HG03139 (cell line): ENCODE results near the gene ARRDC2.
"Not testable (repeated sequence)": the region's sequence is repeated elsewhere in the genome, so short reads cannot be mapped to it uniquely, and the experiment has no call there.

ENCODE experiments used
- ATAC-seq: cut with Tn5 transposase; IDR thresholded peaks from one replicate; pipeline ENCODE4 v1.9.1; 2021; ENCODE audit not compliant: unreplicated experiment

ARRDC2 gene

DNA sequence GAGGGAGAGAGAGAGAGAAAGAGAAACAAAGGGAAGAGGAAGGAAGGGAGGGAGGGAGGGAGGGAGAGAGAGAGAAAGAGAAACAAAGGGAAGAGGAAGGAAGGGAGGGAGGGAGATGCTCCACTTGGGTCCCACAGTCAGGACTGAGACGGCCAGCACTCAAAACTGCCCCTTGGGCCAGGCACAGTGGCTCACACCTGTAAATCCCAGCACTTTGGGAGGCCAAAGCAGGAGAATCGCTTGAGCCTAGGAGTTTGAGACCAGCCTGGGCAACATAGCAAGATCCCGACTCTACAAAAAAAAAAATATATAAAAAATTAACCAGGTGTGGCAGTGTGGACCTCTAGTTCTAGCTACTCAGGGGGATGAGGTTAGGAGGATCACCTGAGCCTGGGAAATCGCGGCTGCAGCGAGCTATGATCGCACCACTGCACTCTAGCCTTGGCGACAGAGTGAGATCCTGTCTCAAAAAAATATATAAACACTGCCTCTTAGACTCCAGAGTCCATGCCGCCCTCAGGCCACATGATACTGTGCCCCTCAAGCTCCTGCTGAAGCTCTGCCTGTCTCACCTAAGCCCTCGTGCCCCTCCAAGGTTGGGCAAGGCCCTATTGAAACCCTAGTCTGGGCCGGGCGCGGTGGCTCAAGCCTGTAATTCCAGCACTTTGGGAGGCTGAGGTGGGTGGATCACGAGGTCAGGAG is 8.4 kb downstream of the ARRDC2 start:
- no peak for ATAC-seq

DNA sequence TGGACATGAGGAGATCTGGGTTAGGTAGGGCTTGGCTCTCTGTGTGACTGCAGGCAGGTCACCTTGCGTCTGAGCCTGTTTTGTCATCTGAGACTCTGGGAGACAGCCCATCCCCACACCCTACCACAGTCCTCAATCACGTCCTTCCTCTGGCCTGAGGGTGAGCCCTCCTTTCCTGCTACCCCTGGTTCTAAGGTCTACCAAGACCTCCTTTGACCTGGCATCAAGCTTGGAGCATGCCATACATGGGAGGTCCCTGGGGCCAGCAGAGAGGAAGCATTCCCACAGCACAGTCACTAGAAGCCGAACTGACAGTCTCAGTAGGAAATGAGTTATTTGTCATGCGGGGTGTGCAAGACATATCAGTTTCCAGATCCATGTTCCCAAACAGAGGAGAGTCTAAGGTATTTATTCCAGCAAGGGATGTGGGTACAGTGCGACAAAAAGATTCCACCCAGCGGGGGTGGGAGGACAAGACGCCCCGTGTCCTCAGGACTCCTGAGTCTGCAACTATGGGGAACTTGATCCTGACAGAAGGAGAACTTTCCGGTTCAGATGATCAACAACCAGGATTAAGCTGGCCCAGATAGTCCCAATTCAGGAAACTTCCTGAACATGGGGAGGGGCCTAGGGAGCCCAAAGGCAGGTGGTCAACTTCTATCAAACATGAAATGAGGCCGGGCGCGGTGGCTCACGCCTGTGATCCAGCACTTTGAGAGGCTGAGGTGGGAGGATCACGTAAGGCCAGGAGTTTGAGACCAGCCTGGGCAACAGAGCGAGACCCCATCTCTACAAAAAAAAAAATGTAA is 9.5 kb downstream of the ARRDC2 start:
- ATAC-seq: no peak

- ATAC-seq: no peak
These were observed 12.5 kb downstream of the ARRDC2 start for GRCh38 chr19:18020212-18021085.

GRCh38 chr19:18021121-18021755 is 13.3 kb downstream of the ARRDC2 start:
- ATAC-seq: no peak

DNA sequence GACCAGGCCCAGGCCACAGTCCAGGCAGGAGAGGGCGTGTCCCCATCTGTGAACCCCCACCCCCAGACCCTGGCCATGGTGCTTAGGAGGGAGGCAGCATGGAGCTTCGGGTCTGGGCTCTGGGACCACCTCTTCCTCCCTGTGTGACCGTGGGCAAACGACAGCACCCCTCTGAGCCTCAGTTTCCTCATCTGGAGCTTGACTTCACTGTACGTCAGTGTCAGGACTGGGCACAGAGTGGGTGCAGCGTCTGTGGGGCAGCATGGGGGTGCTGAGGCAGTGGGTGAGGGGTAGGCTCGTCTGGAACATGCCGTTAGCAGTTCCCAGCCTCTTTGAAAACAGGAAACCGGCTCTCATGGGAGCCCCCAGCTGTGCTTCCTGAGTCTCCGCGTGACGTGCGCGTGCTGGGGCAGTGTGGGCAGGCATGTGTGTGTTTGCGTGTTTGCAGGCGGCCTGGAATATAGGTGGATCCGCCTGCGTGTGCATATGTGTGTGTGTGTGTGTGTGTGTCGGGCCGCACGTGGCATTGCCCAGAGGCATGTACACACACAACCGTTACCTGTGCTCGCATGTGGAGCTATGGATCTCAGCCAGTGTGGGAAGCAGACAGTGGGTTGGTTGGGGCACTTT is 15.8 kb downstream of the ARRDC2 start:
- ATAC-seq: no peak

GRCh38 chr19:18027151-18027550 is 19.2 kb downstream of the ARRDC2 start:
- no peak for ATAC-seq

- no peak for ATAC-seq
These were observed 21.8 kb downstream of the ARRDC2 start for GRCh38 chr19:18029617-18030338.

GRCh38 chr19:18031401-18031800 is 23.4 kb downstream of the ARRDC2 start:
- not testable (repeated sequence) for ATAC-seq

DNA sequence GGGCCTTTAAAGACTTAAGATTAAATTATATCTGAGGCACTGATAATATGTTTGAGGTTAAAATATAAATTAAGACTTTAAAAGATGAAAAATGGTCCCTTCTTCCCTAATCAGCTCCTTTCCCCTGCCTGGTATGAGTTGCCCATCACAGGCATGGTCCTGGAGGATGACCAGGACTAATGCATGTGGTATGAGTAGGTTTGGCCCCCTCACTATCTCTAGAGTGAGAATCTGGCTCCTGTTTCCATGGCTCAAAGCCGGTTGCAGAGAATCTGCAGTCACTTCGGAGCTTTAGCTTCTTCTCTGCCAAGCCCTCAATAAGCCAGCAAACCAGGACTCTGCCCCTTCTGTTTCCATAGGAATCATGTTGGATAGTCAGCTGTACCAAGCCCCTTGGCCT is 24.1 kb downstream of the ARRDC2 start:
- ATAC-seq: not testable (repeated sequence)

DNA sequence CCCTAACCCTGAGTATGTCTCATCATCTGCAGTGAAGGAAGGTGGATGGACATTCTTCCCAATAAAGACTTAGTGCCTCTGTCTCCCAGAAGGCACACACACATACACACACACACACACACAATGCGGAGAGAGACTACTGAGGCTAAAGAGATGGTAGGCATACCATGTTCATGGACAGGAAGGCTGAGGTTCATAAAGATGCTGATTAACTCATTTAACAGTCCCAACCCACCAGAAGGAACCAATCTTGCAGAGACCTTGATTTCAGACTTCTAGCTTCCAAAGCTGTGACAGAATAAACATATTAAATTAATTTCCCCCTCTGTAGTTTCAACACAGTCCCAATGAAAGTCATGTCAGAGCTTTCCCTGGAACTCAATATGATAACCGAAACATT is 33.1 kb downstream of the ARRDC2 start:
- ATAC-seq: no peak

DNA sequence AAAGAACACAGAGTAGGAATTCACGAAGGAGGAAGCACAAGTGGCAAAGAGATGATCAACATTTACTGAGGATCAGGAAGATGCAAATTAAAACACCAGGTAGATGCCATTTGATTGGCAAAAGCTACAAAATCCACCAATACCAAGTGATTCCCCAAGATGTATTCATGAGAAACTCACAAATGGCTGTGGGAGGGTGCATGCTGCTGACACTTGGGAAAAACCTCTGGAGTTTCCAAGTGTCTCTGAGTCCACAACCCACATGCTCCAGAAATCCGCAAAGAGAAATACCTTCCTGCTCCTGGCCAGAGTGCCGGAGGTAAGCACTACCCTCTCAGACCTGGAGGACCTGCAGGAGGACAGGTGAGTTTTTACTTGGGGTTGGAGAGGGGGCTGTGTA is 35.7 kb downstream of the ARRDC2 start:
- no peak for ATAC-seq

DNA sequence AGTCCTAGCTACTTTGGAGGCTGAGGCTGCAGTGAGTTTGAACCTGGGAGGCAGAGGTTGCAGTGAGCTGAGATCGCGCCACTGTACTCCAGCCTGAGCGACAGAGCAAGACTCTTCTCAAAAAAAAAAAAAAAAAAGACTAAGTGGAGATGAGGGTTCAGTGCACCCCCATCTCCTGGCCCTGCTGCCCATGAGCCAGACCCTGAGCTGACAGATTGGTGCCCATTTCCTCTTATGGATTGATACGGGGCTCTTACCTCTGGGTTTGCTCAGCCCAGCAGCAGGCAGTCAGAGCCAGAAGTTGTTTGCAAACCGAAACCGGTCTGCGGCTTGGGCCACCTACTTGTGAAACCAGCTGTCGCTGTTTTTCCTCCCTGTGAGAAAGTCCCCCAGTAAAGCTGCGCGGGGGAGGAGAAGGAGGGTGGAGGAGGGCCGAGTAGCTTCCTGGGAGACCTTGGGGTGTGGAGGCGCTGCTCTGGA is 36.9 kb downstream of the ARRDC2 start:
- ATAC-seq: peak; percentile 84

- no peak for ATAC-seq
These were observed 37.5 kb downstream of the ARRDC2 start for GRCh38 chr19:18045307-18046050.

DNA sequence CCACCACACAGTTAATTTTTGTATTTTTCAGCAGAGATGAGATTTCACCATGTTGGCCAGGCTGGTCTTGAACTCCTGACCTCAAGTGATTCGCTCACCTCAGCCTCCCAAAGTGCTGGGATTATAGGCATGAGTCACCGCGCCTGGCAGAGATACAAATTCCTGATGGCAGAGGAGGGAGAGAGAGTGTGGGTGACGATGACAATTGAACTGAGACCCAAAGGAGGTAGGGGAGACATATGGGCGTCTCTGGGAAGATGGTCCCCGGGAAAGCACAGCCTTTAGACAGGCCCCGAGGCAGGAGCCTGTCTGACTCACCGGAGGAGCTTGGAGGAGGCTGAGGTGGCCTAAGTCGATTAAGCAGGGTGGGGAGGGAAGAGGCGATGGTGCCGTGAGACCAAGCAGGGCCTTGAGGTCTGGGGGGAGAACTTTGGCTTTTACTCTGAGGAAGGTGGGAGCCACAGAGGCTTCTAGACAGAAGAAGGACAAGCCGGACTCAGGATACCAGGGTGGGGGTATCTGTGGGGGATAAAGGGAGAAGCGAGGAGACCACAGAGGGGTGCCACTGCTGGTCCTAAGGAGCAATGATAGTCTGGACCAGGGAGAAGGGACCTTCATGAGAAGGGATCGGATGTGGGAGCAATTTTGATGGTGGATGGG is 38.2 kb downstream of the ARRDC2 start:
- no peak for ATAC-seq

DNA sequence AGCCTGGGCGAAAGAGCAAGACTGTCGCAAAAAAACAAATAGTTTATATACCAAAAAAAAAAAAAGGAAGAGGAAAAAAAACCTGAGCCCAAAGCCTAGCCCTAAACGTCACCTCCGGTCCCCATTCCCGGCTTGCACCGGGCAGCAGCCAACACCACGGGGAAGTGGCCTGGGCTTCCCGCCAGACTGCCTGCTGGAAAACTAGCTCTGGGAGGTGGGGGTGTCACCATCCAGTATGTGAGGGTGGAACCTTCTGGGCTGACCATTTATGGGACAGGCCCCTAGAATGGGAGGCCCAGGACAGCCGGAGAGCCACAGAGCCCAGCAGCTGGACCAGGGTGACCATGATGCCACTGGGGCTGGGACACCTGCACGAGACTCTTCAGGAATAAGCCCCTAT is 41.4 kb downstream of the ARRDC2 start:
- ATAC-seq: no peak

GRCh38 chr19:18051887-18052286 is 43.9 kb downstream of the ARRDC2 start:
- no peak for ATAC-seq

DNA sequence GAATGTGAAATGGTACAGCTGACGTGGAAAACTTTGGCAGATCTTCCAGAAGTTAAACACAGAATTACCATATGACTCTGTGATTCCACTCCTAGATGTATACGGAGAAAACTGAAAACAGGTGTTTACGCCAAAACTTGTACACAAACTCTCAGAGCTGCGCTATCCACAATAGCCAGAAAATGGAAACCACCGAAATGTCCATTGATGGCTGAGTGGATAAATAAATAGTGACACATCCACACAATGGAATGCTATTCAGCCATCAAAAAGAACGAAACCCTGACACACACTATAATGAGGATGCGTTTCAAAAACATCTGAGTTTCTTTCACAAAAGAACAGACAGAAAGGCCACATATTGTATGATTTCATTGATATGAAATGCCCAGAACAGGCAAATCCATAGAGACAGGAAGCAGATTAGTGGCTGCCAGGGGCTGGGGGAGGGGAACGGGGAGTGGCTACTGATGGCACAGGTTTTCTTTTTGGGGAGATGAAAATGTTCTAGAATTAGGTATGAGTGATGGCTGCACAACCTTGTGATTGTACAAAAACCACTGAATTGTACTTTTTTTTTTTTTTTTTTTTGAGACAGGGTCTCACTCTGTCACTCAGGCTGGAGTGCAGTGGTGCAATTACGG is 45.7 kb downstream of the ARRDC2 start:
- ATAC-seq: no peak

DNA sequence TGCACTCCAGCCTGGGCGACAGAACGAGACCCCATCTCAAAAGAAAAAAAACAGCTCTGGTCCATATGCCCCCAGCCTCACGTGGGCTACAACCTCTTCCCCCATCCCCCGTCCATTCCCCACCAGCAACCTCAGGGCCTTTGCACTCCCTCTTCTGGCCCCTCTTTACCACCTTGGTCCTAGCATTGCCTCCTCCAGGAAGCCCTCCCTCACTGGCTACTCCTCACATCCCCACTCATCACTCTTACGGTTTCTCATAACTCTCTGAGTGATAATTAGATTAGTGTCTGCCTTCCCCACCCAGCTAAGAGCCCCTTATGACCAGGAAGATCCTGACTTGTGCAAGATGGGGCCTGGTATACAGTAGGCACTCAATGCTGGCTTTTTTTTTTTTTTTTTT is 48.0 kb downstream of the ARRDC2 start:
- ATAC-seq: no peak
